Amniotic epithelial cell (primary cell): ENCODE data around the gene PBRM1.
A peak's percentile ranks its signal among the peaks of the same experiment; 100 is the strongest.

ENCODE experiments used
- DNase-seq: peaks from one replicate; pipeline ENCODE4 v3.0.0-alpha.2; 2010; ENCODE audit warnings: low read depth

The PBRM1 gene

GRCh38 chr3:52509753-52510328 is 175.9 kb downstream of the PBRM1 start:
- no peak for DNase-seq

- DNase-seq = peak; percentile 100
Measured at GRCh38 chr3:52507359-52507758, 178.4 kb downstream of the PBRM1 start.

DNA sequence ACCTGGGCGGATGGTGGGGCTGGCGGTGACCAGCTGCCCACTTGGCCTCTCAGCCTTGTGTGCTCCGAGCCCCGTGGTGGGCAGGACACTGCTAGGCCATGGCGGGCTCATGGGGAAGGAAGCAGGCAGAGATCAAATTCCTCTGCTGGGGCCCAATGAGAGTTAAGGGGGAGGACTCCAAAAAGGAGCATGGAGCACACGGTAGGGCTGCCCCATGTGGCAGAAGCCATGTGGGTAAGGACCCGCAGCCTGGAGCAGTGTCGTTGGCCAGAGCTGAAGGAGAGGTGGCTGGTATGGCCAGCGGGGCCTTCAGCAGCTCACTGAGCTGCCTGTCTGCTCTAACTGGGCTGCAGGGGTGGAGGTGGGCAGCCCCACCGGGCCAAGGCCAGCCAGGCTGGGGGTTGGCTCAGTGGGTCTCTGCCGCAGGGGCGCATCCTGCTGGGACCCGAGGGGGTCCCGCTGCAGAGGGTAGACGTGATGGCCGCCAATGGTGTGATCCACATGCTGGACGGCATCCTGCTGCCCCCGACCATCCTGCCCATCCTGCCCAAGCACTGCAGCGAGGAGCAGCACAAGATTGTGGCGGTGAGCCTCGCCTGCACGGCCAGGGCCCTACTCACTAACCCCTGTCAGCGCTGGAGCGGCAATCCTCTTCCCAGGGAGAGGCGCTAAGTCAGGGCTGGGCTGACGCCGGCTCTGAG is 179.3 kb downstream of the PBRM1 start:
- DNase-seq = peak; percentile 19

- DNase-seq = no peak
Measured at GRCh38 chr3:52504977-52505376, 180.7 kb downstream of the PBRM1 start.

- no peak for DNase-seq
Measured at GRCh38 chr3:52503788-52504424, 181.8 kb downstream of the PBRM1 start.

DNA sequence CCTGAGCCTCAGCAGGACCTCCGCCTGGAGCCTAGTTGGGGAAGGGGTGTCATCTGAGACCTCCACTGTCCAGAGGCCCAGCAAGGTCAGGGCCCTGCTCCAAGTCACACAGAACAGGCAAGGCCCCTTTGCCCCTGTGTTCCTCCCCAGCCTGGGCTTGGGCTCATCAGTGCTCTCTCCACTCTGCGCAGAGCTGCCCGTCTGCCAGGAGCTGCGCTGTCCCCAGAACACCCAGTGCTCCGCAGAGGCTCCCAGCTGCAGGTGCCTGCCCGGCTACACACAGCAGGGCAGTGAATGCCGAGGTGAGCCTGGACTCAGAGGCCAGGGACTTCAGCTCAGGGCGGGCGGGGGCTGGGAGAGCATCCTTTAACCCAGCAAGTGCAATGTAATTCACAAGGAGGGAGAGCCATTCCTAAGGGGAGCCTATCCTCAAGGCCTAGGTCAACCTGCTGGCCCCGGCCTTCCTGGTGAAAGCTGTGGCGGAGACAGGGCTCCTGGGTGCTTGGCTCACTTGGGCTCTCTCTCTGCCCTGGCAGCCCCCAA is 182.8 kb downstream of the PBRM1 start:
- DNase-seq = no peak

DNA sequence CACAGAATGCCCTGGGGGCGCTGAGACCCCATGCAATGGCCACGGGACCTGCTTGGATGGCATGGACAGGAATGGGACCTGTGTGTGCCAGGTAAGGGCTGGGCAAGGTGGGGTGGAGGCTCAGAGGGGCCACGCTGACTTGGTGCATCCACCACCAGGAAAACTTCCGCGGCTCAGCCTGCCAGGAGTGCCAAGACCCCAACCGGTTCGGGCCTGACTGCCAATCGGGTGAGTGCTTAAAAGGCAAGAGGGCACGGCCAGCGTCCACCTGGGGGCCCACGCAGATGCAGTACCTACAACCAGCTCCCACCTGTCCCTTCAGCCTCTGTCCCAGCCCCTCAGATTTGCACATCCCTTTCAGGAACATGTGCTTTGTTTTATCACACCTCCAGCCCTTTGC is 183.7 kb downstream of the PBRM1 start:
- no peak for DNase-seq

DNA sequence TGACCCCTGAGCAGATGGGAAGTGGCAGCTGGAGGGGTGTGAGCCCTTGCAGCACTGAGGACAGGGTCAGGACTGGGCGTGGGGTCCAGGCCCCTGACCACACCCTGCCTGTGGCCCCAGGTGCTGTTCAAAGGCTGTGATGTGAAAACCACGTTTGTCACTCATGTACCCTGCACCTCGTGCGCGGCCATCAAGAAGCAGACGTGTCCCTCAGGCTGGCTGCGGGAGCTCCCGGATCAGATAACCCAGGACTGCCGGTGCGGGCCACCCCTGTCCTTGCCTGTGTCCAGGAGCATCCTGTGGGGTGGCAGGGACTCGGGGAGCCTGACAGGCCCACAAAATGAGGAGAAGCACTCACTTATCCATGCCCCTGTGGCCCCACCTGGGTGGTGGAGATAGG is 184.7 kb downstream of the PBRM1 start:
- no peak for DNase-seq

GRCh38 chr3:52498137-52499054 is 187.3 kb downstream of the PBRM1 start:
- DNase-seq = peak; percentile 99

- peak; percentile 67 for DNase-seq
Measured at GRCh38 chr3:52495777-52496602, 189.7 kb downstream of the PBRM1 start.
